Chondrocyte (in vitro differentiated cells): ENCODE measurements around the gene HTR3D. TPM values are rescaled to one million over a fixed set of nuclear protein-coding genes. Genes with fewer than 3 reads are reported as not detected.

Source experiments
- DNase-seq: peaks from one replicate; pipeline ENCODE4 v3.0.0; 2021; ENCODE audit warnings: mixed read lengths, low spot score
- H3K27ac Mint-ChIP-seq: one replicate; pipeline ENCODE4 v1.8.0; 2021; ENCODE audit warnings: mild to moderate bottlenecking, moderate library complexity, mixed read lengths; ENCODE audit not compliant: unreplicated experiment
- H3K27me3 Mint-ChIP-seq: 2 replicates; pipeline ENCODE4 v1.8.0; 2021; ENCODE audit warnings: low read depth, mixed read lengths
- H3K36me3 Mint-ChIP-seq: 2 replicates; pipeline ENCODE4 v1.8.0; 2021; ENCODE audit warnings: low read depth, mixed read lengths
- H3K4me1 Mint-ChIP-seq: 2 replicates; pipeline ENCODE4 v1.8.0; 2021; ENCODE audit warnings: low read depth, mild to moderate bottlenecking, mixed read lengths
- H3K4me3 Mint-ChIP-seq: one replicate; pipeline ENCODE4 v1.8.0; 2021; ENCODE audit warnings: mild to moderate bottlenecking, moderate library complexity, mixed read lengths; ENCODE audit not compliant: unreplicated experiment
- H3K9me3 Mint-ChIP-seq: 2 replicates; pipeline ENCODE4 v1.8.0; 2021; ENCODE audit warnings: low read depth, mixed read lengths
- total RNA-seq: library from RNA; stranded (reverse); gene quantifications from 3 replicates; pipeline ENCODE4 v1.2.1, GENCODE V29; 2021
- TF ChIP-seq, protein P1 (sequence below): fragments of 200-600 bp; sonication (generic); IDR thresholded peaks from 2 replicates; pipeline ENCODE4 v1.5.0; 2021; ENCODE audit warnings: antibody characterized with exemption, mild to moderate bottlenecking, moderate library complexity

HTR3D gene
- total RNA-seq, 1 donor from 2014 or later: not detected

GRCh38 chr3:184042617-184043016 is 11.1 kb downstream of the HTR3D start:
- no peak for DNase-seq
- TF ChIP-seq, protein P1, sequence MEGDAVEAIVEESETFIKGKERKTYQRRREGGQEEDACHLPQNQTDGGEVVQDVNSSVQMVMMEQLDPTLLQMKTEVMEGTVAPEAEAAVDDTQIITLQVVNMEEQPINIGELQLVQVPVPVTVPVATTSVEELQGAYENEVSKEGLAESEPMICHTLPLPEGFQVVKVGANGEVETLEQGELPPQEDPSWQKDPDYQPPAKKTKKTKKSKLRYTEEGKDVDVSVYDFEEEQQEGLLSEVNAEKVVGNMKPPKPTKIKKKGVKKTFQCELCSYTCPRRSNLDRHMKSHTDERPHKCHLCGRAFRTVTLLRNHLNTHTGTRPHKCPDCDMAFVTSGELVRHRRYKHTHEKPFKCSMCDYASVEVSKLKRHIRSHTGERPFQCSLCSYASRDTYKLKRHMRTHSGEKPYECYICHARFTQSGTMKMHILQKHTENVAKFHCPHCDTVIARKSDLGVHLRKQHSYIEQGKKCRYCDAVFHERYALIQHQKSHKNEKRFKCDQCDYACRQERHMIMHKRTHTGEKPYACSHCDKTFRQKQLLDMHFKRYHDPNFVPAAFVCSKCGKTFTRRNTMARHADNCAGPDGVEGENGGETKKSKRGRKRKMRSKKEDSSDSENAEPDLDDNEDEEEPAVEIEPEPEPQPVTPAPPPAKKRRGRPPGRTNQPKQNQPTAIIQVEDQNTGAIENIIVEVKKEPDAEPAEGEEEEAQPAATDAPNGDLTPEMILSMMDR: no peak
- H3K4me1 Mint-ChIP-seq: no peaks in the 10 kb centered on the region
- no peak overlapping the region for H3K27ac Mint-ChIP-seq
- no peak overlapping the region for H3K4me3 Mint-ChIP-seq
- no peaks in the 10 kb centered on the region for H3K36me3 Mint-ChIP-seq
- no peaks in the 10 kb centered on the region for H3K9me3 Mint-ChIP-seq
- peaks cover 6% of the 10 kb centered on the region for H3K27me3 Mint-ChIP-seq

GRCh38 chr3:184045995-184046394 is 14.5 kb downstream of the HTR3D start:
- H3K27me3 Mint-ChIP-seq: peaks cover 12% of the 10 kb centered on the region
- H3K27ac Mint-ChIP-seq: no peak overlapping the region
- TF ChIP-seq, protein P1: no peak
- no peaks in the 10 kb centered on the region for H3K36me3 Mint-ChIP-seq
- H3K4me3 Mint-ChIP-seq: no peak overlapping the region
- no peaks in the 10 kb centered on the region for H3K4me1 Mint-ChIP-seq
- H3K9me3 Mint-ChIP-seq: no peaks in the 10 kb centered on the region
- DNase-seq: no peak

DNA sequence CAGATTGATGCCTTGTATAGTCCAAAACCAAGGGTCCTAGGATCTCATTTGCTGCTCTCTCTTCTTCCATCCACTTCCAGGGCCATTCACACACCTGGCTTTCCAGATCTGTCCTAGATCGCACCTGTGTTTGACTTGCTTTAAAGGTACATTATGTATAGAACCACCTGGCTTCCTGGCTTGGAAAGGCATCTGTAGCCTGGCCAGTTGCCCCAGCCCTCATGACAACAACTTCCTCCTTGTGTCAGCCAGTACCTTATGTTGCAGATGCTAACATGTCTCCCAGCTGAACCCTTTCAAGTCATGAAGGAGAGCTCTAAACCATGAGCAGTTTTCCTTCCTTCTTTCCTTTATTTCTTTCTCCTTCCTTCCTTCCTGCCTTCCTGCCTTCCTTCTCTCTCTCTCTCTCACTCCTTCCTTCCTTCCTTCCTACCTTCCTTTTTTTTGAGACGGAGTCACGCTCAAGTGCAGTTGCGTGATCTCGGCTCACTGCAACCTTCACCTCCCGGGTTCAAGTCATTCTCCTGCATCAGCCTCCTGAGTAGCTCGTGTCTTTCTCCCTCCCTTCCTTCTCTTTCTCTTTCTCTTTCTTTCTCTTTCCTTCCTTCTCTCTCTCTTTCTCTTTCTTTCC is 18.8 kb downstream of the HTR3D start:
- TF ChIP-seq, protein P1: no peak
- H3K4me1 Mint-ChIP-seq: no peaks in the 10 kb centered on the region
- no peak overlapping the region for H3K27ac Mint-ChIP-seq
- H3K9me3 Mint-ChIP-seq: no peaks in the 10 kb centered on the region
- no peak overlapping the region for H3K4me3 Mint-ChIP-seq
- DNase-seq: no peak
- peaks cover 35% of the 10 kb centered on the region for H3K27me3 Mint-ChIP-seq
- no peaks in the 10 kb centered on the region for H3K36me3 Mint-ChIP-seq

DNA sequence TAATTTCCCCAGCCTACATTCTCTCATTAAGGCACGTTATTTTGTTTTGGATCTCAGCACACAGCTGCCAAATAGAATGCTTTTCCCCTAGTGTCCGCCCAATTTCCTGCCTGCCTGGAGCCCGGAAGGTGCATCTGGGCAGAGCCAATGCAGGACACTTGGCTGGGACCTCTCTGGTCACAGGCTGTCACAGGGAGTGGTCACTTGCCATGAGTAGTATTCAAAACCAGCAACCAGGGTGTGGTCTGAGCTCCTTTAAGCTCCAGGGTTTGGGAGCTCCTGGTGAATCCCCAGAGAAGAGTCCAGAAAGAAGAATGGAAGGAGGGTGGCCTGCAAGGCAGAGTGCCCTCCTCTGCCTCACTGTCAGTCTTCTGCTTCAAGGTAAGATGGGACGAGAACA is 21.2 kb downstream of the HTR3D start, which contains the start of gene HTR3C:
HTR3C (plus strand) TSS at position 281 of the 400 bp plus-strand sequence; CDS start at position 315, 34 bp downstream.
- no peak for DNase-seq
- TF ChIP-seq, protein P1: no peak
- H3K36me3 Mint-ChIP-seq: no peaks in the 10 kb centered on the region
- no peaks in the 10 kb centered on the region for H3K4me1 Mint-ChIP-seq
- no peak within 1 kb of the TSS for H3K27ac Mint-ChIP-seq
- H3K4me3 Mint-ChIP-seq: no peak within 1 kb of the TSS
- no peaks in the 10 kb centered on the region for H3K9me3 Mint-ChIP-seq
- peaks cover 42% of the 10 kb centered on the region for H3K27me3 Mint-ChIP-seq

DNA sequence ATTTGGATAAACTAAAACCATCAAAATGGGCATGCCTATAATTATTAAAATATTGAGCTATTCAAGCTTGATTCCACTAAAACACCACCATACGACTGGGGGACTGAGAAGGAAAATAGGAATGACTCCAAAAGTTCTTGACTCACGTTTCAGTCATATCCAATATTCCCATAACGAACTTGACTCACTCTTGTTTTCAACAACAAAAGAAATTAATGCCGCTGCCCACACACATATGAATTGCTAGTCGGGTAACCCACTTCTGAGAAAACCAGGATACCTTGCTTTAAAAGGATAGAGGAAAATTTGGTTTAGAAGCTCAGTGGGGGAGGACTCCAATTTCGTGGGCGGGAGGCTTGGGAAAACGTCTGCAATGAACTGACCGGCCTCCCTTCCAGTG is 26.5 kb downstream of the HTR3D start:
- H3K9me3 Mint-ChIP-seq: no peaks in the 10 kb centered on the region
- DNase-seq: no peak
- H3K4me1 Mint-ChIP-seq: no peaks in the 10 kb centered on the region
- no peak overlapping the region for H3K27ac Mint-ChIP-seq
- H3K27me3 Mint-ChIP-seq: peaks cover 40% of the 10 kb centered on the region
- no peaks in the 10 kb centered on the region for H3K36me3 Mint-ChIP-seq
- TF ChIP-seq, protein P1: no peak
- H3K4me3 Mint-ChIP-seq: no peak overlapping the region
